GM21825 (cell line): ENCODE measurements around the gene ARHGEF28.

Experiments used
- ATAC-seq: cut with Tn5 transposase; IDR thresholded peaks from one replicate; pipeline ENCODE4 v1.9.1; 2021; ENCODE audit warnings: mild to moderate bottlenecking, moderate library complexity; ENCODE audit not compliant: unreplicated experiment

The ARHGEF28 gene

DNA sequence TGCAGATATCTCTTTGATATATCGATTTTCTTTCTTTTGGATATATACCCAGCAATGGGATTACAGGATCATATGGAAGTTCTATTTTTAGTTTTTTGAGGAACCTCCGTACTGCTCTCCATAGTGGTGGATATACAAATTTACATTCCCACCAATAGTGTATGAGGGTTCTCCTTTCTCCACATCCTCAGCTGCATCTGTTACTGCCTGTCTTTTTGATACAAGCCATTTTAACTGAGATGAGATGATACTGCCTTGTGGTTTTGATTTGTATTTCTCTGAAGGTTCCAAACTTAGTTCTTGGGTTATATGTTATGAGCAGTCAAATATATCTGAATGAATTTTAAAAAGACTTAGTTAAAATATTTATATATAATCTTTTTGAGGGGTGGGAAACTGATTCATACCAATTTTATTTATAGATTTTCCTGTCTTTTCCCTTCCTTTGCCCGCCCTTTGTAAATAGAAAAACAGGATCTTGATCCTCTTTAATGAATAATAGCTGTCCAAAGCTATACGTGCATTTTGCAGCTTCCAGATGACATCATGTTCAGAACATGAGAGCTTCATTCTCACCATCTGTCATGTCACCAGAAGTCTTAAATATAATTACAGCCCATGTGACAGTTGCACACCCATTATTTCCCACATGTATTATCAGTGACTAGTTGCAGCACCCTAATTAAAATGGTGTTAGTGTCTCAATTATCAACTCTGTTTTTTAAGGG, 6.2 kb upstream of the ARHGEF28 start:
- no peak for ATAC-seq

DNA sequence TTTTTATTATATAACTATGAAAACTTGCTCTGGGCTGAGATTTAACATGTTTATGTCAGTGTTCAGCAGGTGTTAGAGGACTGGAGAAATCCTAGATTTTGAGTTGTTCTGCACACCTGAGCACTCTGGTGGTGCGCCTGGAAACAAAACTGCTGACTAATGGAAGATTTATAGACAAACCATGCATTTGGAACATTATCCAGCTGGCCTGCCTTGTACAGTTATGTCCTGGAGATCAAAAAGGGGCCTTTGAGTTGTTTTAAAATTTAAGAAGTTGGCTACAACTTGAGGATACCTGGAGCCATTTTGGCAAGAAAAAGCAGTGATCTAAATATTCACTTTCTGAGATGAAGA, 5.7 kb upstream of the ARHGEF28 start:
- ATAC-seq = no peak

DNA sequence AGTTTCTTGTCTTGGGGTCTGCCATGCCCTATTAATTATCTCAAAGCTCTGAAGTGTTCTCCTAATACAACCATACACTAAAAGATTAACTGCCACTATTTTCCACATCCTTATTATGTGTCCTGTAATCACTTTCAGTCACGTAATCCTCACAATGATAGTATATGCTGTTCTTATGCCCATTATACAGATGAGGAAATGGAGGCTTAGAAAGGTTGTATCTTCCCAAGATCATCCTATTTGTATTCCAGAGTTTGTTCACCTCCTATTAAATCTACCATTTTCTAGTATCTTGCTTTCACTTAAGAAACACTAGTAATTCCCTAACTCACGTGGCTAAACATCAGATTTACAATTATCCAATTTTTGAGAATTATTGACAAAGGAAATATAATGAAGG, 2.9 kb upstream of the ARHGEF28 start:
- ATAC-seq = no peak

DNA sequence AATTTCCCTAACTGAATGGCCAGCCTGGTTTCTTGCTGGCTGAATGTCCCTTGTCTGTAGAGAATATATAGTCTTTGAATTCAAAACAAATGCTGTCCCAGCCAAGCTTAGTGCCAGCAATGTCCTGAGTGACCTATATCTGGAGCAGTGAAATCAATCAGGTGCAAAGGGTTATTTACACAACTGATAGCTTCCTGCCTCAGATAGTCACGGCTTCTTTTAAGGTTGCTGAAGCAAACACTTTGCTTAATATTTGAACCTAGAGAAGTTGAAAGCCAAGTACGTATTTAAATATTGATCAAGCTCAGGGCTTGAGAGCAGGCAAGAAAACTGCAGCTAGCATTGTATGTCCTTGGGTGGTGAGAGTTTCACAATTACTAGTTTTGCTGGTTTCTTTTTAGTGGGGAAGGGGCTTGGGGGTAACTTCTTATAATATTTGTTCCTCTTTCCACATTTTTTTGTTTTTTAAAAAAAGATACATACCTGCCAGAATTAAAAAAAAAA, 2.0 kb upstream of the ARHGEF28 start:
- ATAC-seq = no peak

DNA sequence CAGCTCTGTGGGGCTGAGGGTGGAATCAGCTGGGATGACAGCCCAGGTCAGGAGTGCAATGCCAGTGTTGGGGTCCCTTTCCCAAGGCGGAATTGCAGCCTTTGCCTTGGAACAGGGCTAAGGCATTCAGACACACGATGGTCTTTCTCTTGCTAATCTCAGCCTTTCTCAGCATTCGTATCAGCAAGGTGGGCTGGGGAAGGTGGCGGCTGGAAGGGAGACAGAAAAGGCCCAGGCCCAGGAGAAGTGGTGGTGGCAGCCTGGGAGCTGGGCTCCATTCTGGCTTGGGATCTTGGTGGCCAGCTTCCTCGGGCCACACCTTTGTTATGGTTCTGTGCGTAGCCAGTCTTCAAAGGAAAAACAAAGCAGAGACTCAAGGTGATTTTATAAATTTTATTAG, 1.1 kb upstream of the ARHGEF28 start:
- ATAC-seq = no peak

DNA sequence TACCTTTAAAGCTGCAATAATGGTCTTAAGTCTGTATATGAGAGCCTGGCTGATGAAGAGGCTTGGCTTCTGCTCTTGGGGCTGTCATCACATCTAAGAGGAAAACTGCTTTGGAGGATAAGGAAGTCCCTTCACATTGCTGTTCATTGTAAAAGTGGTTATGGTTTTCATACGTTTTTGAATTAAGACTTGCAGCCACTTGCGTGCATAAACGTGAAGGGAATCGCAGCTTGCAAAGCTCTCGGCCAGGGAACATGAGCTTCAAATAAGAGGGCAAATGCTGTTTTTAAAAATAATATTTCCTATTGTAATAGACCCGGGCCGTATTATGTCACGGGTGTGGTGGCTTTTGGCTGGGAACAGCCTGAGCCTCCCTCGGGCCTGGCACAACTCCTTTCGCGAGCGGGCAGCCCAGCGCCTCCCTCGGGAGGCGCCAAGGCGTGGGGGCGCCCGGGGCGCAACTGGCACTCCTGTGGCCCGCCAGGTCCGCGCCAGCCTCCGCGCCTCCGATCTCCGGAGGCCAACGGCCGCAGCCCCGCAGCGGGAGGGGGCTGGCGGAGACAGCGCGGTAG, 538 bp upstream of the ARHGEF28 start:
- no peak for ATAC-seq

DNA sequence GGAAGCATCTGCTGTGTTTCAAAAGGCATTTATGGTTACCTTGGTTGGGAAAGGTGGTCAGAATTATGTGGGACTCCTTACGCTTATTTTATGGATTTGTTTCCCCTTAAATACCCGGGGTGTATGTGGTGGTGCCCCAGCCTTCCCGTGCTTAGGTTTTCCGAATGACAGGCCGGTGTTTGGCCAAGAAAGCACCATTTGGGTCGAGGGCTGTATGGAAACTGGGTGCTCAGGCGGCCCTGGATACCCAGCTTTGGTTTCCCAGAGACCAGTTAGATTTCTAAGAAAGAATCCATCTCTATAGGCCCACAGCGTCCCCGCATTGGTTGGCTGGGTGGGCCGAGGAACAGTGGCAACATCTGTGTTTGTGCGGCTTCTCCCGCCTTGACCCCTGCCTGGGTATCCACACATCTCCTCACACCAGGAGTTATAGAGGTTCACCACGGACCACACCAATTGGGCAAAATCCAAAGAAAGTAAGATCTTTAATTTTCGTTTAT, 868 bp downstream of the ARHGEF28 start:
- ATAC-seq = no peak

DNA sequence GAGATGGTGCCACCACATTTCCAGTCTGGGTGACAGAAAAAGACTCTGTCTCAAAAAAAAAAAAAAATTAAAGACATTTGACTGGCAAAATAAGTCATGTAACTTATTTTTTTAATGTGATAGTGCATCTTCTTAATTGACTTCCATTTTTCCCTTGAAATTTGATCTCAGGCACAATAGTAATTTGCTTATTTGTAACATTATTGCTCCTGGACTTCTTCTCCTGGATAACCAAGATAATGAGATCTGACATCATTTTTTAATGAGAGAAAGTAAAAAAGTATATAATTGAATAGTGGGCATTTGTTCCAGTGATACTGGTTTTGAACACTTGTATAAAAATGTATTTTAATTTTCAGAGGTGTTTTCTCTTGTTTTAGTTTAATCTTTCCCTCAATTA, 3.5 kb downstream of the ARHGEF28 start:
- no peak for ATAC-seq

DNA sequence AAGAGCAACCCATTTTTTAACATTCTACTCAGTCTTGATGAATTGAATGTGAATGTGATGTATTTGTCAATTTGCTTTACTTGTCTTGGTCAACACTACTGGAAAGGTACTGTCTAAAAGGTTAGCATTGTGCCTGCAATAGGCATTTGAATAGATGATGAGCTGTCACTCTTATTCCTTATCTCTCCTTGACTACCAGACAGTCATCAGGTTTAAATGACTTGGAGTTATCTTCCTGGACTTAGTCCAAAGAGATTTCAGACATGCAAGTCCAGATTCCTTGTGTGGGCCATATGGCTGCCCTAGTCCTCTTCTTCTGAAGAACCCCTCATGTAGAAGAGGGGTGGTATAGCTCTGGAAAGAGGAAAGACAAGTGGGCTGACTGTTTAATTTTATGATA, 4.8 kb downstream of the ARHGEF28 start:
- no peak for ATAC-seq

DNA sequence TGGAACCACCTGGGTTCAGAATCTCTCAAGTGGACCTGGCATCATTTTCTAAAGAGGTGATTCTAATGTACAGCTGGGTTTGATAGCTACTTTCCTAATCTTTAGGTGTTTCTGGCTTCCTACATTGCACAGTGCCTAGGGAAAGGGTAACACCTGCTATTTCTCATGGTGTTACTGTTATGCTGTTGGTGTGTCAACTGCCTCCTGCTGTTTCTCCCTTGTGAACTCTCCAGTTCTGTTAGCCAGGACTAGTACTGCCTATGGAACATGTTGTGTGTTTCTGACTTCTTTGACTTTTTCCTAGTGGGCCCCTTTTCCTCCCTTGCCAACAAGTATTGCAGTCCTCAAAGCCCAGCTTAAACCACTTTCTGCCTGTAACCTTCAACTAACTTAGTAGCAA, 5.5 kb downstream of the ARHGEF28 start:
- ATAC-seq = no peak

DNA sequence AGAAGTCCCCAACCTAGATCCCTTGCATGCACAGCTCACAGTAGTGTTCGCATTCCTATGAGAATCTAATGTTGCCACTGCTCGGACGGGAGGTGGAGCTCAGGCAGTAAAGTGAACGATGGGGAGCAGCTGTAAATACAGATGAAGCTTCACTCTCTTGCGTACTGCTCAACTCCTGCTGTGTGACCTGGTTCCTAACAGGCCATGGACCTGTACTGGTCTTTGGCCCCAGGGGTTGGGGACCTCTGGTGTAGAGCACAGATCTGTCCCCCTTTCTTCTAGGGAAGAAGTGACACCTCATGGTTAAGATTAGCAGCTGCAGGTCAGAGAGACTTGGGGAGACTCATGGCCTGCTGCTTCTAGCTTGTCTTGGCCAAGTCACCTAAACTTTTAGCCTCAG, 7.1 kb downstream of the ARHGEF28 start:
- no peak for ATAC-seq

DNA sequence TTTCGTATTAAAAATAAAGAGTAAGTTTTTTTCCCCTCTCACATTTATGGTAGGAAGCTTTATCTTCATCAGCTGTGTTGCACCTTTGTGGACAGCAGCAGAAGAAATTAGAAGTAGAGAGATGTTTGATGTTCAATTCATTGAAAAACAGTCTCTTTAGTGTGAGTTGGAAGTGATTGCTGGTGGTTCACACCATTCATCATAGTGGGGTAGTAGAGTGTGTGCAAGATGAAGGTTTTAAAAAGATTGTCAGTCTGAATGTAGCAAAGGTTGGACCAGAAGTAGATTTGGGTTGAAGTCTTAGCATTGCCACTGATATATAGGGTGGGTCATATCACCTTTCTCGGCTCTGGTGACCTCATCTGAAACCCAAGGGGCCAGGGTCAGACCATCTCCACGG, 10.4 kb downstream of the ARHGEF28 start:
- no peak for ATAC-seq

DNA sequence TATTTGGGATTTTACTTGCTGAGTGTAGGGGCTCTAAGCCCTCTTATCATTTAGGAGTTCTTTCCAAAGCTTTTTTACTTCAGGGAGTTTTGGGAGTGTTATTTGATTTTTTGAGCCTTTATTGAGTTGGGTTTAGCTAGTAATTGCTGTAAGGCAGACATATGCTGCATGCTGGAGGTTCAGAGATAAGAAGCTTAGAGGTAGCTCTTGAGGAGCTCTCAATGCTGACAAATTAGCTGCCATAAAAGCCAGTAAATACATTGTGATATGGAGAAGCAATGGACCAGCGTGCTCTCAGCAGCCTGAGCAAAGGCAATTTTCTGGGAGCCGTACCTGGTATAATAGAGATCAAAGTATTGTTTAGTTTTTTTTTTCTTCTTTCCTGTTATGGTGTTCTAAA, 11.6 kb downstream of the ARHGEF28 start:
- ATAC-seq = no peak

DNA sequence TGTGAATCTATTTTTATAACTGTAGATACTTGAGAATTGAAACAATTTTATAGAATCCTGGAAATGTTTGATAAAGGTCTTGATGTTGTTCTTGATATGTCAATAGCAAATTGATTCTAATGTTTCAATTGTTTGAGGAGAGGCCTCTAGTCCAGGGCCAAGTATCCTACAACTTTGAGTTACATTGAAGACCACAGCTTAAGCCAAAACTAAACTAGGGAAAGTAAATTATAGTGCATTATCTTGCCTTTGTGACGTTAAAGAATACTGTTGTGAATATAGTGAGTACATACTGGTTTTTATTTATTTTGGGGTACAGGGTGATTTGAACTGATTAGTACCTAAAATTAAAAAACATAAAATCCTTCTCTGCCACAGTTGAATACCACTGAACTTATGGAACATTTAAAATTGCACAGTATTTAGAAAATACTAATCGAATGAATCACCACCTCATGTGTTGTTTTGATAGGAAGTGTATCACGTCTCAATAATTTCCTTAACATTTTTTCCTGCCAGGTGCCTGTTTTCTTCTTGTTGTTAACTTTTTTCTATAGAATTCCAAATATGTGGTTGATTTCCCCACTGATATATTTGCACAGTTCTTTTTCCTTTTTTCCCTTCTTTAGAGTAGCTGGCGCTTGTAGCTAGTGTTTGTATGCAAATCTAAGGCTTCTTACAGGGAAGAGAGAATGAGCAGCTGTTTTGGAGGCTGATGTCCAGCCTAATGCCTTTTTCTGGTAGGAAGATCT, 12.5 kb downstream of the ARHGEF28 start:
- no peak for ATAC-seq

DNA sequence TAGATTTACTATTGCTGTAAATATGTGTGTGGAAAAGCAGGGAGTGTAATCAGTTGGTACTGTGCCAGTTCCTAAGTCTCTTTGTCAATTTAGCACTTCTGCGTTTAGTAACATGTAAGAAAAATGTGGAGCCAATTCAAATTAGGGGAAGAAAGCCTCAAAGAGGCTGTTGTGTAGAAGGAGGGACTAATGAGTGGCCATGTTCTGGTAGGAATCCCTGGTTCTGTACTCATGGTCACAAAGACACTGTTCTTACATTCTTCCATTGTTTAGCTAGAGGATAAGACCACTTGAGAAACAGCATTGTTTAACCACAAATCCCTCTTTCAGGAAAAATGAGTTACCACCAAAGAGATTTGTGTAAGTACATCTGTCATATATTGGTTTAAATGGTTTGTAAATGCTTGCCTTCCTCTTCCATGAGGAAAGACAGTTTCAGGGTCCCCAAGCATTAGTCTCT, 14.9 kb downstream of the ARHGEF28 start:
- ATAC-seq = no peak

DNA sequence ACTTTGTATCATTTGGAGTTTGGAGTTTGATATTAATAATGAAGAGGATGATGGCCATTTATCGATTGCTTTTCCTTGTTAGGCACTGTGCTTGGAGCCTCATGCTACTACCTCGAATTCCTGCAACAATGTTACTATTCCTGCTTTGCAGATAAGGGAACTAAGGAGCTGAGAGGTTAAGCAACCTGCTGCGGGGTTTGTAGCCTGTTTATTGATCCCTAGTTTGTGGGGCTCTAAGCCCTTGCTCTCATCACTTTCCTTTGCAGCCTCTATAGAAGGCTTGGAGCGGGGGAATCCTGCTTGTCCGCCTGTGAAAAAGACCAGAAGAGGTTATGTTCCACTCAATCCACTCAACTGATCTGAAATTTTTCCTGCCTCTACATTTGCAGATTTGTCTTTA, 15.8 kb downstream of the ARHGEF28 start:
- no peak for ATAC-seq

DNA sequence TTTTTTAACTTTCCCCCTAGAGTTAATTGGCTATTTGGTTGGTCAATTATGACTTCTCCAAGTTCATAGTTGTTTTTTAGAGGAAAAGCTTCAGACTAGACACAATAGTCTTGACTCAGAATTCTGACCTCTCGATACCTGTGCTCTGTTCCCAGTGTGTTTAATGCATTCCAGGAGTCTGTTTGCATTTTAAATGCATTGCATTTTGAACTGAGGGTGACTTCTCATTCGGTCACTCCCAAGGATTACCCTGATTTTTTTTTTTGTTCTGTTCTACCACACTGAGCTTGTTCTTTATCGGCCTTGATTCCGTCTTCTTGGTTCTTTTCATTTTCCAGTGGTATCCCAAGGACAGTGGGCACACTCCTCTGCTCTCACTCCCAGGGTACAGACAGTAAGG, 16.3 kb downstream of the ARHGEF28 start:
- ATAC-seq = no peak

DNA sequence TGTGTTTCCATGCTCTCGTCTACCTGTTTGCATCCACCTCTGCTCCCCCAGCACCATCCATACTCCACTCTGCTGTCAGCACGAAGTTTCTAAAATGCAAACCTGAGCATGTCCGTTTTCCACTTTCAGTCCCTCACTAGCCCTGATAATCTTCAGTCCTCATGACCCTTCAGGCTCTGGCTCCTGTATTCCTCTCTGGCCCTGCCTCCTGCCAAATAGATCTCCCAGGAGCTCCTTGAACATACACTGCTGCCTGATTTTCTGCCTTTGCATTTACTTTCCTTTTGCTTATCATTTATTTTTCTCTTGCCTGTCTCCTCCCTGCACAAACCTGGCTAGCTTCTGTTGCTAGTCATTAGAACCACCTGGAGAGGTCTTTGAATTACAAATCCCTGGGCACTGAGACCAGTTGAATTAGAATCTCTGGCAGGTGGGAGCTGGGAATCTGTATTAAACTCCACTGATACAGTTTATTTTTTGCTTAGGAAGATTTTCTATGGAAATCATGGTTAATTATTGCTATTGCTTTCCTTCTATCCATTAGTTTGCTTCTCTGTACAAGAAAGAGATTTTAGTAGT, 18.5 kb downstream of the ARHGEF28 start:
- no peak for ATAC-seq

DNA sequence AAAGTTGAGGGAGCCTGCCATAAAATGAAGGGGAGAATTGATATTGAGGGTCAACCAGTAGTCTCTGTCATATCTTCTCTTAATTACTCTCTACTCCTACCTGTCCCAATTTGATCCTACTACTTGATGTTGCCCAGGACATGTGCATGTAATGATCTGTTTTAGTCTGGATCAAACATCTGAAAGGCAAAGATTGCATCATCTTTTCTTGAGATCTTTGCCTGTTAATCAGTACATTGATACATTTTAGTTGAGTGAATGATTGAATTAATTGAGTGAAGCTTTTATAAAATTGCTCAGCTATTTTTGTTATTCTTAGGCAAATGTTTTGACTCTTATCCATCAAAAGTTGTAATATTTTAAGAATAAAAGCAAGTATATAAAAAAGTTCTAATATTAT, 21.7 kb downstream of the ARHGEF28 start:
- no peak for ATAC-seq

DNA sequence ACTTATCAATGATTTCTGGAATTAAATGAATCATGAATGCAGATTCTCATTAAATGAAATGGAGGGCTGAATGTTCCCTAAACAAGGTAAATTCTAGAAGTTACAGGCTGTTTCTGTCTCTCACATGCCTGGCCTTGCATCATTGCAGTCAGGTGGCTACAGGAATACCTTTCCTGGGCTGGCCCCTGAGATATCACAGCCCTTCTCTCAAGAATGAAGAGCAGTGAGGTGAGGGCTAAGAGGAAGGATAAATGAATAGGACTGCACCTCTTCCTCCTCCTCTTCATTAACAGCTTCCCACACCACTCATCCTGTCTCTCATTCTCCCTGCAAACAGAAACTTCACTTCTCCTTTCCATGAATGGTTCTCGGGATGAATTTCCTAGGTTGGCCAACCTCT, 22.5 kb downstream of the ARHGEF28 start:
- ATAC-seq = no peak

DNA sequence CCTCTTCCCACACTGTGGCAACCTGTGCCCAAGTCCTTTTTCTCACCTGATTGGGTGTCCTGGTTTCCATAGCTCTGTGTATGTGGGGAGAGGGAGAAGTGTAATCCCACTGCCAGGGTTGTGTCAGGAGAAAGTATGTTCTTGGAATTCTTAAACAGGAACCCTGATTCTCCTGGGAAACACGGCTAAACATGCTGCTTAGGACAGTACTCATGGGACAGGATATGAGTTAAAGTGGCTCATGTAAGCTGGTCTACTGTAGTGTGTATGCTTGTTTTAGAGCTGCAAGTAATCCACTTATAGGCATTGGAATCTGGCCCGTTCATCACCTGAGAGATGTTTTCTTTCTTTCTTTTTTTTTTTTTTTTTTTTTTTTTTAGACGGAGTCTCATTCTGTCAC, 23.9 kb downstream of the ARHGEF28 start:
- no peak for ATAC-seq

DNA sequence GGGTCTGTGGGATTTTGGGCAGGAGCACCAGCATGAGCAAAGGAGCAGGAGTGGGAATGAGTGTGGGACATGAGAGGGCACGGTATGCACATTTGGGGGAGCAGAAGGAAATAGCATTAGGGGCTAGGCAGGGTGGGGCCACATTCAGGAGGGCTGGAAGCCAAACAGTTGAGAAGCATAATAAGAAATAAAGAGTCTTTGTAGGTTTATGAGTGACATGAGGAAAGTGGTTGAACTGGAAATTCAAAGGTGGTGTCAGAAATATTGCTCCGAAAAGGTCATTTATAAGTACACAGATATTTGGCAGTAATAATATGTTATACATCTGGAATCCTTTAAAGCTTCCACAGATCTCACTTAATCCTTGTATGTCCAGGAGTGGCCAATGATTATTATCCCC, 26.4 kb downstream of the ARHGEF28 start:
- no peak for ATAC-seq
